K562 (cell line): Measurements from ENCODE around the gene STX3. TPM values are rescaled to one million over a fixed set of nuclear protein-coding genes. Genes with fewer than 3 reads are reported as not detected.

Source experiments
- ATAC-seq: fragments of 200-7000 bp; cut with Tn5 transposase; 3 replicates; pipeline ENCODE4 v1.9.1; 2020; ENCODE audit warnings: moderate library complexity
- BruUV-seq: library from RNA; stranded (reverse); fragments of 400-500 nt; replicated peaks from 2 replicates; lab custom pipeline; 2021; lab: Mats Ljungman, UMichigan
- CTCF ChIA-PET: fragments of 300-600 bp; formaldehyde crosslinking; extraction: SDS; loops from one replicate; lab custom pipeline; 2021; ENCODE audit warnings: low intra/inter-chr PET ratio; lab: Yijun Ruan, JAX
- POLR2A ChIA-PET: fragments of 300-600, 350-650 bp; sonication (Branson Sonifier 250); formaldehyde crosslinking; extraction: SDS; loops from one replicate; lab custom pipeline; 2021; ENCODE audit warnings: antibody characterized with exemption, inconsistent platforms; lab: Yijun Ruan, JAX
- DNase-seq, 4 experiments: peaks; one replicate each; pipeline versions ENCODE4 v3.0.0 to v3.0.0-alpha.2; 2011 to 2018; ENCODE audit warnings: low spot score in 3 of 4, mixed read lengths in 3 of 4; ENCODE audit errors: extremely low read depth in 1 of 4
- FAIRE-seq: peaks from 2 replicates; lab custom pipeline; 2011; peaks lifted over from hg19 to GRCh38; lab: Jason Lieb, UNC
- H2AFZ ChIP-seq: 2 replicates; pipeline ENCODE4 v1.6.0; 2011; ENCODE audit warnings: low read depth, low read length, control low read depth, inconsistent platforms
- H3K27ac ChIP-seq: fragments of 200-600 bp; 3 replicates; pipeline ENCODE4 v1.8.0; 2011; ENCODE audit warnings: low read depth, mild to moderate bottlenecking, control low read depth, inconsistent platforms, low read length, moderate library complexity, mixed read lengths; ENCODE audit errors: extremely low read depth
- H3K27me3 ChIP-seq, 2 experiments: fragments of 300-600 bp in 1 of 2; 2 replicates in 1 of 2; 3 replicates in 1 of 2; pipeline versions ENCODE4 v1.6.0 to v1.8.0; 2011; ENCODE audit warnings: inconsistent platforms in 2 of 2, low read length in 2 of 2, mild to moderate bottlenecking in 1 of 2, mixed read lengths in 1 of 2, moderate library complexity in 1 of 2; ENCODE audit not compliant: control insufficient read depth in 2 of 2, insufficient read depth in 2 of 2
- H3K36me3 ChIP-seq: fragments of 300-600 bp; 3 replicates; pipeline ENCODE4 v1.8.0; 2011; ENCODE audit warnings: mild to moderate bottlenecking, low read length, inconsistent platforms; ENCODE audit not compliant: control insufficient read depth, insufficient read depth
- H3K4me1 ChIP-seq, 2 experiments: fragments of 200-600 bp in 1 of 2; replicated peaks in 1 of 2; 2 replicates in 1 of 2; 3 replicates in 1 of 2; pipeline versions ENCODE4 v1.5.1 to v1.8.0; 2011; ENCODE audit warnings: inconsistent platforms in 2 of 2, low read length in 2 of 2, mild to moderate bottlenecking in 1 of 2, mixed read lengths in 1 of 2, moderate library complexity in 1 of 2; ENCODE audit not compliant: control insufficient read depth in 2 of 2, insufficient read depth in 2 of 2
- H3K4me2 ChIP-seq: 2 replicates; pipeline ENCODE4 v1.6.1; 2011; ENCODE audit warnings: low read length, control low read depth, inconsistent platforms, mixed read lengths; ENCODE audit not compliant: insufficient read depth
- H3K4me3 ChIP-seq: fragments of 200-600 bp; sonication (generic), shearing (Covaris generic); 2 replicates; pipeline ENCODE4 v1.5.1; 2016; ENCODE audit warnings: control low read depth, inconsistent platforms
- H3K79me2 ChIP-seq: fragments of 200-600 bp; 3 replicates; pipeline ENCODE4 v1.8.0; 2011; ENCODE audit warnings: low read length, inconsistent platforms; ENCODE audit not compliant: control insufficient read depth, insufficient read depth
- H3K9ac ChIP-seq, 2 experiments: 2 replicates each; pipeline versions ENCODE4 v1.6.0 to v1.6.1; 2011; ENCODE audit warnings: low read depth in 2 of 2, low read length in 2 of 2, control low read depth in 1 of 2, inconsistent platforms in 1 of 2, mild to moderate bottlenecking in 1 of 2, mixed read lengths in 1 of 2; ENCODE audit not compliant: insufficient read depth in 1 of 2
- H3K9me1 ChIP-seq: one replicate; pipeline ENCODE4 v1.6.0; 2011; ENCODE audit warnings: inconsistent platforms, mild to moderate bottlenecking, low read length, moderate library complexity; ENCODE audit not compliant: control insufficient read depth, insufficient read depth
- H3K9me3 ChIP-seq: replicated peaks from 2 replicates; pipeline ENCODE4 v1.5.1; 2011; ENCODE audit warnings: low read depth, low read length, inconsistent platforms; ENCODE audit not compliant: control insufficient read depth, insufficient read depth
- H4K20me1 ChIP-seq: replicated peaks from 2 replicates; pipeline ENCODE4 v1.6.1; 2011; ENCODE audit warnings: low read length, inconsistent platforms, mixed read lengths; ENCODE audit not compliant: control insufficient read depth, insufficient read depth
- ATF6 ChIP-seq: sonication (generic); formaldehyde crosslinking; IDR thresholded peaks from 2 replicates; pipeline ENCODE4 v1.4.0; 2020; ENCODE audit warnings: mild to moderate bottlenecking, missing genetic modification reagents
- CREM ChIP-seq: IDR thresholded peaks from 2 replicates; pipeline ENCODE4 v1.6.1; 2014; ENCODE audit warnings: antibody characterized with exemption, low read depth
- CSDE1 ChIP-seq, 2 experiments: fragments of 450-650 bp; IDR thresholded peaks; 2 replicates each; pipeline ENCODE4 v1.6.1; 2016; ENCODE audit warnings: mild to moderate bottlenecking in 1 of 2
- HCFC1 ChIP-seq: IDR thresholded peaks from 2 replicates; pipeline ENCODE4 v1.6.1; 2012; ENCODE audit warnings: low read depth, low read length, improper control_type of control experiment
- PTTG1 ChIP-seq: fragments of 450-650 bp; IDR thresholded peaks from 2 replicates; pipeline ENCODE4 v1.6.1; 2016; ENCODE audit warnings: low read depth, mild to moderate bottlenecking, missing genetic modification characterization, missing compliant biosample characterization
- SMARCB1 ChIP-seq: IDR thresholded peaks from 2 replicates; pipeline ENCODE4 v1.6.1; 2011; ENCODE audit warnings: improper control_type of control experiment, low read depth; ENCODE audit not compliant: insufficient read length
- TCF7 ChIP-seq: sonication (generic); IDR thresholded peaks from 2 replicates; pipeline ENCODE4 v1.6.1; 2016; ENCODE audit warnings: antibody characterized with exemption, borderline replicate concordance
- USF2 ChIP-seq: sonication (generic); formaldehyde crosslinking; IDR thresholded peaks from 2 replicates; pipeline ENCODE4 v1.5.0; 2020; ENCODE audit warnings: missing genetic modification reagents
- ZNF274 ChIP-seq: IDR thresholded peaks from 2 replicates; pipeline ENCODE4 v1.6.1; 2011; ENCODE audit warnings: low read depth, mild to moderate bottlenecking, low read length, moderate library complexity, borderline replicate concordance
- ZNF778 ChIP-seq: fragments of 450-650 bp; formaldehyde crosslinking; IDR thresholded peaks from 2 replicates; pipeline ENCODE4 v1.4.0; 2020; ENCODE audit warnings: mild to moderate bottlenecking, moderate library complexity
- WGBS: fragments of 100-300 bp; shearing (Covaris generic); methylation state at CpG from one replicate; pipeline ENCODE4 v1.1.6; 2016; ENCODE audit warnings: low coverage, mixed read lengths; ENCODE audit not compliant: insufficient coverage; ENCODE audit errors: missing lambda C conversion rate; 5-methylcytosine and 5-hydroxymethylcytosine counted together
- in situ Hi-C: fragments of 300-500 bp; cut with MboI; formaldehyde crosslinking; loops from 4 replicates; pipeline ENCODE4 v1.15.0; 2018; ENCODE audit warnings: inconsistent platforms, mixed read lengths
- intact Hi-C: fragments of 100-400 bp; cut with micrococcal nuclease; formaldehyde crosslinking; loops from 2 replicates; pipeline ENCODE4 v1.14.2; 2022
- polyA plus RNA-seq, 8 experiments: library from polyadenylated mRNA; depleted of rRNA in 4 of 8; stranded (reverse) in 5 of 8; unstranded in 3 of 8; fragments of >200 nt; fragmentation: Nextera tagmentation in 2 of 8; fragmentation: Illumina TruSeq in 1 of 8; extraction: Ambion mirVana in 2 of 8; extraction: Trizol in 1 of 8; gene quantifications; 2 replicates each; pipeline versions ENCODE4 v1.2.1 to v1.2.3, GENCODE V29; 2011 to 2014; ENCODE audit warnings: inconsistent platforms in 1 of 8, missing spikeins in 1 of 8
- total RNA-seq, 7 experiments: library from RNA; depleted of rRNA in 6 of 7; stranded (reverse); fragments of >200 nt in 6 of 7; fragmentation: Illumina TruSeq in 2 of 7; extraction: Trizol in 2 of 7; gene quantifications; 2 replicates each; pipeline versions ENCODE4 v1.2.1 to v1.2.3, GENCODE V29; 2011 to 2021; ENCODE audit warnings: low replicate concordance in 1 of 7
- TF ChIP-seq, protein P1 (sequence below), 3 experiments: fragments of 200-800 bp in 1 of 3; sonication (Bioruptor generic) in 1 of 3; sonication (generic) in 1 of 3; formaldehyde crosslinking in 1 of 3; IDR thresholded peaks; 2 replicates each; pipeline versions ENCODE4 v1.6.1 to v1.8.0; 2016 to 2022; ENCODE audit warnings: mild to moderate bottlenecking in 2 of 3, missing compliant biosample characterization in 2 of 3, missing genetic modification characterization in 2 of 3, missing genetic modification reagents in 1 of 3
- TF ChIP-seq, protein P2 (sequence below): sonication (generic); formaldehyde crosslinking; IDR thresholded peaks from 2 replicates; pipeline ENCODE4 v1.8.1; 2023; ENCODE audit warnings: mild to moderate bottlenecking, missing genetic modification reagents
- TF ChIP-seq, protein P3 (sequence below): sonication (generic); formaldehyde crosslinking; IDR thresholded peaks from 2 replicates; pipeline ENCODE4 v1.8.1; 2023; ENCODE audit warnings: mild to moderate bottlenecking, missing genetic modification reagents

The STX3 gene
- total and polyA plus RNA-seq, 9 of the 15 experiments (the other 6 are each of a cell fraction or from before 2014, with no cell fraction given) = 12.0 to 91.6 (median 48.7) TPM

DNA sequence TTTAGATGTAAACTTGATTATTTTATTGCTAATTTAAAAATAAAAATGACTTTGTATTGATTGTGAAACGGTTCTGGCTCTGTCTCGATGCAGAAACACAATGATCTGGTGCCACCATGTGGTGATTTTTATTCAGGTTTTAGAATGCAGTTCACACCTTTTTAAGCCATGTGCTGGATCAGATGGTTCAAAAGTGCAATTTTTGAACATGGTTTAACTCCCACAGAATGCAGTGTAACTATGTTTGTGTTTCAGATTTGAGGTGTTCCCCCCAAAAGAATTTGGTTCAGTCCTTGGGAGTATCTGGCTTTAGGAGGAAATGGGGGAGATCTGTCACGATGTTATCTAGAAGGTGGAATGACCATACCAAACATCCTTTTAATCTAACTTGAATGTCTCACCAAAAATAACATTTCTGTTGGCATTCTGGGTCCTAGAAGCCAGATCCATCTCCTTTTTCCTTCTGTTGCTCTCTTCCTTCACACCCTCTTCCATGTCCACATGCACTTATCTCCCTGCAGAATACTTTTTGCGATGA is 47.5 kb downstream of the STX3 start:
- H2AFZ ChIP-seq = no peak overlapping the region
- ChIA-PET CTCF (interaction anchor here (0.5 to 3.5 kb wide), 6 partner anchors 43 to 631 kb away, joined by 3 to 28 read pairs (median 6); partner anchors contain the start of genes DTX4 and STX3), POLR2A (interaction anchor here (1.4 kb wide), 1 partner anchor 16 kb away, joined by 3 read pairs; no protein-coding TSS in a partner anchor)
- intact Hi-C loops = loop anchor here (1.0 to 5.0 kb wide), 5 partner anchors 48 to 630 kb away; partner anchors contain the start of genes DTX4 and PATL1
- in situ Hi-C loops = loop anchor here (5.0 kb wide), 1 partner anchor 45 kb away; the partner anchor contains the start of gene STX3
- H3K36me3 ChIP-seq = peaks cover 82% of the 10 kb centered on the region
- H3K4me3 ChIP-seq = no peak overlapping the region
- 44% methylated on average over 4 of the region's 4 CpGs for WGBS
- no peak overlapping the region for H3K27ac ChIP-seq
- H3K9me1 ChIP-seq = no peaks in the 10 kb centered on the region
- H3K27me3 ChIP-seq = no peaks in the 10 kb centered on the region
- no peaks in the 10 kb centered on the region for H4K20me1 ChIP-seq
- no peaks in the 10 kb centered on the region for H3K9me3 ChIP-seq
- DNase-seq (peak; percentile 39 to 74 (median 54)), ATAC-seq (peak; percentile 61), FAIRE-seq (peak; percentile 86)
- no peak overlapping the region for H3K9ac ChIP-seq
- H3K4me1 ChIP-seq = no peaks in the 10 kb centered on the region; a peak in 1 of 5 replicates
- 0 out of 3 replicates have a peak, but pooled peaks cover 2% of the 10 kb centered on the region for H3K79me2 ChIP-seq
- H3K4me2 ChIP-seq = no peak overlapping the region
- BruUV-seq = no TSS peak
- TF ChIP-seq ZNF274 = no peak
- no peak for TF ChIP-seq PTTG1
- no peak for TF ChIP-seq TCF7
- TF ChIP-seq, protein P1, sequence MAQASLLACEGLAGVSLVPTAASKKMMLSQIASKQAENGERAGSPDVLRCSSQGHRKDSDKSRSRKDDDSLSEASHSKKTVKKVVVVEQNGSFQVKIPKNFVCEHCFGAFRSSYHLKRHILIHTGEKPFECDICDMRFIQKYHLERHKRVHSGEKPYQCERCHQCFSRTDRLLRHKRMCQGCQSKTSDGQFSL (CRISPR knock-in tag; IDR thresholded peaks at IDR 0.05) = no peak
- TF ChIP-seq, protein P1 (tag; IDR thresholded peaks at IDR 0.05) = no peak
- no peak for TF ChIP-seq CREM
- no peak for TF ChIP-seq CSDE1 (IDR thresholded peaks at IDR 0.05)
- TF ChIP-seq, protein P2, sequence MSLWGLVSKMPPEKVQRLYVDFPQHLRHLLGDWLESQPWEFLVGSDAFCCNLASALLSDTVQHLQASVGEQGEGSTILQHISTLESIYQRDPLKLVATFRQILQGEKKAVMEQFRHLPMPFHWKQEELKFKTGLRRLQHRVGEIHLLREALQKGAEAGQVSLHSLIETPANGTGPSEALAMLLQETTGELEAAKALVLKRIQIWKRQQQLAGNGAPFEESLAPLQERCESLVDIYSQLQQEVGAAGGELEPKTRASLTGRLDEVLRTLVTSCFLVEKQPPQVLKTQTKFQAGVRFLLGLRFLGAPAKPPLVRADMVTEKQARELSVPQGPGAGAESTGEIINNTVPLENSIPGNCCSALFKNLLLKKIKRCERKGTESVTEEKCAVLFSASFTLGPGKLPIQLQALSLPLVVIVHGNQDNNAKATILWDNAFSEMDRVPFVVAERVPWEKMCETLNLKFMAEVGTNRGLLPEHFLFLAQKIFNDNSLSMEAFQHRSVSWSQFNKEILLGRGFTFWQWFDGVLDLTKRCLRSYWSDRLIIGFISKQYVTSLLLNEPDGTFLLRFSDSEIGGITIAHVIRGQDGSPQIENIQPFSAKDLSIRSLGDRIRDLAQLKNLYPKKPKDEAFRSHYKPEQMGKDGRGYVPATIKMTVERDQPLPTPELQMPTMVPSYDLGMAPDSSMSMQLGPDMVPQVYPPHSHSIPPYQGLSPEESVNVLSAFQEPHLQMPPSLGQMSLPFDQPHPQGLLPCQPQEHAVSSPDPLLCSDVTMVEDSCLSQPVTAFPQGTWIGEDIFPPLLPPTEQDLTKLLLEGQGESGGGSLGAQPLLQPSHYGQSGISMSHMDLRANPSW = no peak
- TF ChIP-seq SMARCB1 = no peak
- TF ChIP-seq ATF6 (CRISPR knock-in tag) = no peak
- no peak for TF ChIP-seq ZNF778
- TF ChIP-seq HCFC1 = no peak
- no peak for TF ChIP-seq USF2 (CRISPR knock-in tag)
- TF ChIP-seq, protein P3, sequence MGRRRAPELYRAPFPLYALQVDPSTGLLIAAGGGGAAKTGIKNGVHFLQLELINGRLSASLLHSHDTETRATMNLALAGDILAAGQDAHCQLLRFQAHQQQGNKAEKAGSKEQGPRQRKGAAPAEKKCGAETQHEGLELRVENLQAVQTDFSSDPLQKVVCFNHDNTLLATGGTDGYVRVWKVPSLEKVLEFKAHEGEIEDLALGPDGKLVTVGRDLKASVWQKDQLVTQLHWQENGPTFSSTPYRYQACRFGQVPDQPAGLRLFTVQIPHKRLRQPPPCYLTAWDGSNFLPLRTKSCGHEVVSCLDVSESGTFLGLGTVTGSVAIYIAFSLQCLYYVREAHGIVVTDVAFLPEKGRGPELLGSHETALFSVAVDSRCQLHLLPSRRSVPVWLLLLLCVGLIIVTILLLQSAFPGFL (CRISPR knock-in tag) = no peak
